Stimulated activated CD4-positive, alpha-beta T cell treated with anti-CD3 and anti-CD28 coated beads, Interleukin-4, amount 100 ng/mL, for 4 hours (primary cell): Measurements from ENCODE around the gene ADK.

Source experiments
- DNase-seq, 2 experiments: peaks; one replicate each; pipeline ENCODE4 v3.0.0-alpha.2; 2020

ADK gene

GRCh38 chr10:74150204-74150989 is 624 bp upstream of the ADK start, which contains the start of gene AP3M1:
Gene AP3M1, minus strand, starts transcription at chr10:74150828. Its CDS starts 12,449 bp downstream, at chr10:74138379.
- DNase-seq: peak; percentile 73 to 78

- DNase-seq: no peak
Measured at GRCh38 chr10:74151879-74152722, 1.1 kb downstream of the ADK start.

- DNase-seq: no peak
Measured at GRCh38 chr10:74153123-74153522, 2.1 kb downstream of the ADK start.

DNA sequence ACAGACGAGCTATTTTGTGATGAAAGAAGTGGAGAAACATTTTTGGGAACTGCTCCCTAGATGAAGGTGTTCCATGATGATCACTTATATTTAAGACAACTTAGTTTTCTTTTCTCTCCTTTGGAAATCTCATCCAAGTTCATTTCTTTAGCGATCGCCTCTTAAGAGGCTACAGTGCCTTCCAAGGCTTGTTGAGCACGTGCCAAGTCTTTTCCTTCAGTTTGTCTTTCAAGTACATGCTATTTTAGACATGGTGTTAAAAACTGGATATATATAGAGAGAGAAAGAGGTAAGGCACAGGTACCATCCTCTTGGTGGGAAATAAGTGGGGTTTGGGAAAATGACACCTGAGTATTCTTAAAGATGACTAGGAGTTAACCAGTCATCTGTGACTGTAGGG is 2.7 kb downstream of the ADK start:
- DNase-seq: no peak

- no peak for DNase-seq
Measured at GRCh38 chr10:74156919-74157289, 5.9 kb downstream of the ADK start.

DNA sequence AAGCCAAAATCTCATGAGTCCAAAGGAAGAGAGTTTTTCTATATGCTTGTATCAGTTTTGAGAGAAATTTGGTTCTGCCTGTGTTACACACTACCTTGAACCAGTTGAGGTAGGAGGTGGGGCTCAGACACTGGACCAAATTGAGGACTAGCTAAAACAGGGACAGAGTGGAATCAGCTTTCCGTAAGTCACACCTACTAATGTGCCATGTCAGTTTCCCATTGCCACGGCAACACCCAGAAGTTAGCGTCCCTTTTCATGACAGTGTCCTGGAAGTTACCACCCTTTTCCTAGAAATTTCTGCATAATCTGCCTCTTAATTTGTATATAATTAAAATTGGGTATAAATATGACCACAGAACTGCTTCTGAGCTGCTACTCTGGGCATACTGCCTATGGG is 9.0 kb downstream of the ADK start:
- no peak for DNase-seq

- no peak for DNase-seq
Measured at GRCh38 chr10:74163319-74164068, 12.5 kb downstream of the ADK start.

GRCh38 chr10:74164716-74165529 is 13.9 kb downstream of the ADK start:
- DNase-seq: no peak

- no peak for DNase-seq
Measured at GRCh38 chr10:74165530-74165901, 14.5 kb downstream of the ADK start.

DNA sequence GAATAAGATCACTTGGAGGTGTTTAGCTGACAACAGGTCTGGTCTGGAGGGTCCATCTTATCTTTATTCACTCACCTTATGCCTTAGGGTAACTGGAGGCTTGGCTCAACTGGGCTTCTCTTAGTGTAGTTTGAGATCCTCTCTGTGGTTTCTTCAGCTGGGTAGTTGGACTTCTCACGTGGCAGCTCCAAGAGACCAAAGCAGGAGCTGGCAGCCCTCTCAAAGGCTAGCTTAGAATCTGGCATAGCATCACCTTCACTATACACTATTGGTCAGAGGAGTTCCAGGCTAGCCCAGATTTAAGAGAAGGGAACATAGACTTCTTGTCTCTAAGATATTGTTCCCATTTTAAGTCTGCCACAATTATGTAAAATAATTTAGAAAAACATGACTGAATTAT is 16.4 kb downstream of the ADK start:
- DNase-seq: no peak

GRCh38 chr10:74171625-74172024 is 20.6 kb downstream of the ADK start:
- DNase-seq: no peak

GRCh38 chr10:74174521-74174920 is 23.5 kb downstream of the ADK start:
- no peak for DNase-seq

DNA sequence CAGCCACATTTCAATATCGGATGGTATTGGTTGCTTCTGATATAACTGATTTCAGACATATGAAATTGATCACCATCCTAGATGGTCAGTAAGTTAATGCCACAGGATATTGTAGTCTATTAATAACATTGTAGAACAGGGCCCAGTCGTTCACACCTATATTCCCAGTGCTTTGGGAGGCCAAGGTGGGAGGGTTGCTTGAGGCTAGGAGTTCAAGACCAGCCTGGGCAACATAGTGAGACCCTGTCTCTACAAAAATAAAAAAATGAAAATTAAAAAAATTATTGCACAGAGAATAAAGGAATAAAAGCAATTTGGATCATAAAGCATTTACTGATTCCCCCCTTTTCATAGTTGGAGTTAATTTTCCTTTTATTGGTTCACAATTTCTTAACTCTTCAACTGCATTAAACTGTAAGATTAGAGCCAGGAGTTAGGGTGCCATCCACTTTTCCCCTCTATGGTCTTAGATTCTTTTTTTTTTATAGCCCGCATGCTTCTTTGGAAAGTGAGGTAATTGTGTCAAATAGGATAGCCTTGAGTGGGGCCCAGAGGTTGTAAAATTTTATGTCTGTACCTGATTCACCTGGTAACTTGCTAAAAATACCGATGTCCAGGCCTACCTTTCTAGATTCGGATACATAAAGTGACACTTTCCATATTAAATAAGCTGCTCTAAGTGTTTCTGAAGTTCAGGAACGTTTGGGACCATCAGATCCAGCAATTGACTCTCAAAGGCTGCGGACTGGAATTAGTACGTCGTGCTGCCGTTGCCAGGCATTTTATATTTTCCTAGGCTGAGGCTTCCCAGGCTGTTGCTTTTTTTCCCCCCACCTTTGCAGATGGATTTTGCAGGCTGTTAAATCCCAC is 24.7 kb downstream of the ADK start:
- no peak for DNase-seq

DNA sequence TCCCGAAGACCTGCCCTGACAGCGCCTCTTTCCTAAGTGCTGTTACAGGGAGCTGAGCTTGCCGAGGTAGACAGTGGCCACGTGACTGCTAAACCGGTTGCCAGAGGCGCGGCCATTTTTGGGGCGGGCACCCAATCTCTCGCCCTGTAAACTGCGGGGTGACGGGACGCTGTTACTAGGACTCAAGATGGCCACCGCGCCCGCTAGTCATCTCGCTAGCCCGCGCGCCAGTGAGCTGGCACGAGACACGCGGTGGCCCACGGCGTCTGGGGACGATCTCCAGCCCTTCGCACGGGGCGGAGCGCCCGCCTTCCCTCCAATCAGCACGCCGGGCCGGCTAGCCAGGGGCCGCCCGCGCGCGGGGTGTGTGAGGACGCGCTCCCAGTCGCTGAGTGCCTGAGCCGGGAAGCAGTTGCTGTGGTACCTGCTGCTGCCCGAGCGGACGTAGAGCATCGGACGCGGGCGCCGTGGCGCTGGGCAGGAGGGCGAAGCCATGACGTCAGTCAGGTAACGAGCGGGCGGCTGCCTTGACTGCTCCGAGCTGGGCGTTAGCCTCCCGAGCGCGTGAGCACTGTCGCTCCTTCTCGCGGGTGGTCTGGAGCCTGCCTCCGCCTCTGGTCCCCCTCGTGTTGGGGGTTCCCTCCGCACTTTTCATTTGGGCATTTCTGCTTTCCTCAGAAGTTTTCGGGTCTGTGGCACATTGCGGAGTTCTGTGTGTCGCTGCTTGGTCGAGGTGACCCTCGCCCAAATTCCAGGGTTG is 25.5 kb downstream of the ADK start:
- peak; percentile 93 to 96 for DNase-seq

- peak; percentile 47 to 61 for DNase-seq
Measured at GRCh38 chr10:74177140-74177677, 26.2 kb downstream of the ADK start.

DNA sequence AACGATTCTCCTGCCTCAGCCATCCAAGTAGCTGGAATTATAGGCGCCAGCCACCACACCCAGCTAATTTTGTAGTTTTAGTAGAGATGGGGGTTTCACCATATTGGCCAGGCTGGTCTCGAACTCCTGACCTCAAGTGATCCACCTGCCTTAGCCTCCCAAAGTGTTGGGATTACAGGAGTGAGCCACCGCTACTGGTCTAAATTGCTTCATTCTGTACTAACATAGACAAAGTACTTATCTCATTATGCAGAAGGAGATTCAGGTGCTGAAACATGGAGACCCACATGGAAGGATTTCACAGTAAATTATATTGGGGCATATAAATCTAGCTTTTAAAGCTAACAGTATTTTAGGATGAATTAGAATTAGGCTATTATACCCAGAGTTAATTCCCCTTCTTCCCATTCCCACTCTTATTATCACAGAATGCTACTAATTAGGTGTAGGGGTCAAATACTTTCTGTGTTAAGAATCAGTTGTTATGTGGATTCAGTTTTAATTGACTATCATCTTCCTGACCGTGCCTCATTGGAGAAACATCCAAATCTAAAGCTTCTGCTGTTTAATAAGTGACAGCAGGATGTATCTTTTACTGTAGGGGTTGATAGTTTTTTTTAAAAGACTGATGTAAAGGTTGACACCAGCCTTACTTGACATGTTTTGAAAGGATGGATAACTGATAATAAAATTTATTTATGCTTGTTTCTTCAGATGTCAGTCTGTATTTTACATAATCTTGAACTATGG is 27.2 kb downstream of the ADK start:
- no peak for DNase-seq

DNA sequence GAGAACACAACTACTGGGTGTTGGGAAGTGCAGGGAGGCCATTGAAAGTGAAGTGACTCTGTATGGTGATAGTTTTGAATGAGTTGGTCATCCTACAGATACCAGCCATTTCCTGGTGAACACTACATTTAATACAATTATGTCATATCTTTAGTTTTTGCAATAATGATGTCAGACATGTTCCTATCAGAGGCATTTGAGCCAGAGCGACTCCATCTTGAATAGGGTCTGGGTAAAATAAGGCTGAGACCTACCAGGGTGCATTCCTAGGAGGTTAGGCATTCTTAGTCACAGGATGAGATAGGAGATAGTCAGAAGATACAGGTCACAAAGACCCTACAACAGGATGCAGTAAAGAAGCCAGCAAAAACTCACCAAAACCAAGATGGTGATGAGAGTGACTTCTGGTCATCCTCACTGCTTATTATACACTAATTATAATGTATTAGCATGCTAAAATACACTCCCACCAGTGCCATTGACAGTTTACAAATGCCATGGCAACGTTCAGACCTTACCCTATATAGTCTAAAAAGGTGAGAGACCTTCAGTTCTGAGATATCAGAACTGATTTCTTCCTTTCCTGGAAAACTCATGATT is 28.2 kb downstream of the ADK start:
- DNase-seq: no peak

- no peak for DNase-seq
Measured at GRCh38 chr10:74186678-74187077, 35.7 kb downstream of the ADK start.

- DNase-seq: no peak
Measured at GRCh38 chr10:74187237-74187636, 36.2 kb downstream of the ADK start.
